GM12801 (cell line): ENCODE measurements around the gene RMRP.

Experiments
- TF ChIP-seq, protein P1 (sequence below): IDR thresholded peaks from one replicate; pipeline ENCODE4 v1.5.1; 2011; ENCODE audit warnings: control low read depth; ENCODE audit not compliant: insufficient read length; ENCODE audit errors: extremely low read depth

The RMRP gene

DNA sequence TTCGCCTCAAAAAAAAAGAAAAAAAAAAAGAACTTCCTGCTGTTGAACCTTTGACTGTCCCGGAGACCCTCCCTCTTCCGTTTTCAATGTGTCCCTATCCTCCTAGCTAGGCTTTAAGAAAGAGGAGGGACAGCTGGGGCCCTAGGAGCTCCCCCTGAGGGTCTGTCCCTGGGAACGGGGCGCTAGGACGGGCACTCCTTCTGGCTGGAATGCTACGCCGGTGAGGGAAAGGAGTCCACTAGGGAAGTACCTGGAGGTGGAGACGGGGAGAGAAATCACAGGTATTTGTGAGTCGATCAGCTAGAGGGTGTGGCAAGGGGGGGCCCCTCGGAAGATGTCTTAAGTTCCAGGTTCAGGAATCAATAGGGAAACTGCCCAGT, 11.7 kb downstream of the RMRP start:
- TF ChIP-seq, protein P1, sequence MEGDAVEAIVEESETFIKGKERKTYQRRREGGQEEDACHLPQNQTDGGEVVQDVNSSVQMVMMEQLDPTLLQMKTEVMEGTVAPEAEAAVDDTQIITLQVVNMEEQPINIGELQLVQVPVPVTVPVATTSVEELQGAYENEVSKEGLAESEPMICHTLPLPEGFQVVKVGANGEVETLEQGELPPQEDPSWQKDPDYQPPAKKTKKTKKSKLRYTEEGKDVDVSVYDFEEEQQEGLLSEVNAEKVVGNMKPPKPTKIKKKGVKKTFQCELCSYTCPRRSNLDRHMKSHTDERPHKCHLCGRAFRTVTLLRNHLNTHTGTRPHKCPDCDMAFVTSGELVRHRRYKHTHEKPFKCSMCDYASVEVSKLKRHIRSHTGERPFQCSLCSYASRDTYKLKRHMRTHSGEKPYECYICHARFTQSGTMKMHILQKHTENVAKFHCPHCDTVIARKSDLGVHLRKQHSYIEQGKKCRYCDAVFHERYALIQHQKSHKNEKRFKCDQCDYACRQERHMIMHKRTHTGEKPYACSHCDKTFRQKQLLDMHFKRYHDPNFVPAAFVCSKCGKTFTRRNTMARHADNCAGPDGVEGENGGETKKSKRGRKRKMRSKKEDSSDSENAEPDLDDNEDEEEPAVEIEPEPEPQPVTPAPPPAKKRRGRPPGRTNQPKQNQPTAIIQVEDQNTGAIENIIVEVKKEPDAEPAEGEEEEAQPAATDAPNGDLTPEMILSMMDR = no peak

DNA sequence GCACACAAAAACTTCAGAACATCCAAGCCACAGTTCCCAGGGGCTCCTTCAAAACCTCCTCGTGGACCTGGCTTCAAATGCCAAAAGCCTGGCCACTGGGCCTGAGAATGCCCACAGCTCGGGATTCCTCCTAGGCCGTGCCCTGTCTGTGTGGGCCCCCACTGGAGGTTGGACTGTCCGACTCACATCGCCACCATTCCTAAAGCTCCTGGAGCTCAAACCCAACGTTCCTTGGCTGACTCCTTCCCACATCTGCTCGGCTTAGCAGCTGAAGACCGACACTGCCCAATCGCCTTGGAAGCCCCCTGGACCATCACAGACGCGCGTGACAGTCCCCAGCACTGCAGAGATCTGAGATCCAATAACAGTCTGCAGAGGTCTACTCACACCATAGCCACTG, 14.8 kb downstream of the RMRP start:
- TF ChIP-seq, protein P1 = no peak

- TF ChIP-seq, protein P1 = no peak
Measured at GRCh38 chr9:35639631-35640030, 18.2 kb downstream of the RMRP start.

- TF ChIP-seq, protein P1 = no peak
Measured at GRCh38 chr9:35636135-35636876, 21.5 kb downstream of the RMRP start.

- TF ChIP-seq, protein P1 = no peak
Measured at GRCh38 chr9:35635730-35636129, 22.1 kb downstream of the RMRP start.

DNA sequence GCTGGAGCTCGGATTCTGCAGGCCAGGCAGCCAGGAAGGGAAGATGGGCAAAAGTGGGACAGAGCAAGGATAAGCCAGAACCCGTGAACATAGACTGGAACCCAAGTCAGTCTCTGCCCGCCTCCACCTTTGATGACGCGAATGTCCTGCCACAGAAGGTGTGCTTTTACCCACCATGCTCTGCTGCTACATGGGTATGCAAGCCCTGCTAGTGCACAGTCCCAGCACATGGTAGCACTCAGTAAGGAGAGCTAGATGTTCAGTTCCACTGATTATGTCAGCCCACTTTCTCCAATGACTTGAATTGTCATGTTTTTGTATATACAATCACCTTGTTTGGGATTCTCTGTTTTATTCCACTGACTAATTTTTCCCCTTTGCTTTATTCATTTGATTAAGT, 28.2 kb downstream of the RMRP start:
- TF ChIP-seq, protein P1 = no peak

DNA sequence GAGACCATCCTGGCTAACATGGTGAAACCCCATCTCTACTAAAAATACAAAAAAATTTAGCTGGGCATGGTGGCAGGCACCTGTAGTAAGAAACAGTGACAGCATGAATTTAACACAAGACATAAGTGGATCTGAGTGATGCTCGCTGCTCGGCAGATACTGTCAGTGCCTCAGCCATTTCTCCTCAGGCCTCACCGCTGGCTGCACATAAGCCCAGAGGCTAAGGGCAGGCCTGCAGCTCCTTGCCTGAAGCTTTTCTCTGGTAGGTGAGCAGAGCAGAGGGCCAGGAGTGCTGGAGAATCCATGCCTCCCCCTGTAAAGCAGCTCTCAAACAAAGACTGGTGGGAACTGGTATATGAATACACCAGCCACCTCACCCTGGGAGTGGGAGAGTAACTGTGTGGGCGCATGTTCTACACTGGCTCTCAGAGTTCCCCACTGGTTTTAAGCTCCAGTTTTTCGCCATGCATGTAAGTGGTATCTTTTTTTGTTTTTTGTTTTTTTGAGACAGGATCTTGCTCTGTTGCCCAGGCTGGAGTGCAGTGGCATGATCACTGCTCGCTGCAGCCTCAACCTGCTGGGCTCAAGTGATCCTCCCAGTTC, 29.3 kb downstream of the RMRP start:
- TF ChIP-seq, protein P1 = no peak
